HepG2 (cell line): ENCODE data around the gene TCERG1L. TPM values are rescaled to one million over a fixed set of nuclear protein-coding genes. Genes with fewer than 3 reads are reported as not detected.

Source experiments
- ATAC-seq: fragments of 200-7000 bp; cut with Tn5 transposase; 3 replicates; pipeline ENCODE4 v1.9.1; 2020; ENCODE audit warnings: mild to moderate bottlenecking, moderate library complexity
- BruUV-seq: library from RNA; stranded (reverse); fragments of 400-500 nt; replicated peaks from 2 replicates; lab custom pipeline; 2021; lab: Mats Ljungman, UMichigan
- CTCF ChIA-PET: fragments of 300-600 bp; formaldehyde crosslinking; extraction: SDS; loops from one replicate; lab custom pipeline; 2021; ENCODE audit warnings: low total read pairs, inconsistent platforms, low intra/inter-chr PET ratio; lab: Yijun Ruan, JAX
- POLR2A ChIA-PET: fragments of 350-600 bp; sonication (Branson Sonifier 250); formaldehyde crosslinking; loops from one replicate; lab custom pipeline; 2020; ENCODE audit warnings: antibody characterized with exemption, inconsistent platforms; lab: Yijun Ruan, JAX
- DNase-seq: peaks from one replicate; pipeline ENCODE4 v3.0.0-alpha.2; 2015; ENCODE audit warnings: low spot score
- FAIRE-seq: peaks from 3 replicates; lab custom pipeline; 2011; peaks lifted over from hg19 to GRCh38; lab: Jason Lieb, UNC
- H2AFZ ChIP-seq: one replicate; pipeline ENCODE4 v1.6.1; 2011; ENCODE audit warnings: low read length, inconsistent platforms
- H3K27ac ChIP-seq: fragments of 300-600 bp; 3 replicates; pipeline ENCODE4 v1.8.0; 2011; ENCODE audit warnings: mixed run types, mild to moderate bottlenecking, mixed read lengths, low read length, inconsistent platforms; ENCODE audit not compliant: insufficient read depth; ENCODE audit errors: extremely low read length
- H3K27me3 ChIP-seq, 2 experiments: fragments of 200-600 bp in 1 of 2; 2 replicates in 1 of 2; 3 replicates in 1 of 2; pipeline versions ENCODE4 v1.6.0 to v1.8.0; 2011; ENCODE audit warnings: low read length in 2 of 2, mild to moderate bottlenecking in 2 of 2, moderate library complexity in 2 of 2, inconsistent platforms in 1 of 2; ENCODE audit not compliant: insufficient read depth in 2 of 2, control insufficient read depth in 1 of 2
- H3K36me3 ChIP-seq, 2 experiments: fragments of 200-600 bp in 1 of 2; replicated peaks in 1 of 2; 2 replicates in 1 of 2; 3 replicates in 1 of 2; pipeline versions ENCODE4 v1.5.1 to v1.8.0; 2011; ENCODE audit warnings: low read length in 2 of 2, inconsistent platforms in 1 of 2; ENCODE audit not compliant: insufficient read depth in 2 of 2, control insufficient read depth in 1 of 2
- H3K4me1 ChIP-seq: 2 replicates; pipeline ENCODE4 v1.5.1; 2012; ENCODE audit warnings: low read length, inconsistent platforms; ENCODE audit not compliant: insufficient read depth
- H3K4me2 ChIP-seq: 2 replicates; pipeline ENCODE4 v1.6.0; 2011; ENCODE audit warnings: low read depth, low read length, inconsistent platforms
- H3K4me3 ChIP-seq, 3 experiments: fragments of 200-600 bp in 1 of 3; sonication (generic), shearing (Covaris generic) in 1 of 3; replicated peaks in 1 of 3; 2 replicates each; pipeline ENCODE4 v1.5.1; 2011 to 2016; ENCODE audit warnings: low read length in 3 of 3, inconsistent platforms in 2 of 3, low read depth in 2 of 3, mild to moderate bottlenecking in 2 of 3, control low read depth in 1 of 3, mixed read lengths in 1 of 3; ENCODE audit not compliant: insufficient read depth in 1 of 3
- H3K79me2 ChIP-seq: one replicate; pipeline ENCODE4 v1.6.1; 2011; ENCODE audit warnings: low read length, inconsistent platforms; ENCODE audit not compliant: insufficient read depth
- H3K9ac ChIP-seq: 2 replicates; pipeline ENCODE4 v1.6.0; 2011; ENCODE audit warnings: mild to moderate bottlenecking, low read depth, low read length, inconsistent platforms; ENCODE audit not compliant: insufficient read depth
- H3K9me3 ChIP-seq: 2 replicates; pipeline ENCODE4 v1.5.1; 2012; ENCODE audit warnings: mild to moderate bottlenecking, low read length
- H4K20me1 ChIP-seq: 2 replicates; pipeline ENCODE4 v1.6.0; 2011; ENCODE audit warnings: inconsistent platforms, mild to moderate bottlenecking, low read length, moderate library complexity; ENCODE audit not compliant: insufficient read depth
- ATRX ChIP-seq: sonication (generic); formaldehyde crosslinking; IDR thresholded peaks from 2 replicates; pipeline ENCODE4 v1.4.0; 2020; ENCODE audit warnings: missing genetic modification reagents, borderline replicate concordance
- CREM ChIP-seq, 2 experiments: sonication (generic) in 1 of 2; formaldehyde crosslinking in 1 of 2; IDR thresholded peaks; 2 replicates each; pipeline versions ENCODE4 v1.4.0 to v1.6.1; 2016 to 2020; ENCODE audit warnings: antibody characterized with exemption in 1 of 2, mild to moderate bottlenecking in 1 of 2, missing genetic modification reagents in 1 of 2
- E2F5 ChIP-seq: sonication (generic); formaldehyde crosslinking; conservative IDR thresholded peaks from 2 replicates; pipeline ENCODE4 v1.4.0; 2020; ENCODE audit warnings: missing genetic modification reagents
- FOXA3 ChIP-seq: IDR thresholded peaks from 2 replicates; pipeline ENCODE4 v1.6.1; 2016; ENCODE audit warnings: missing genetic modification reagents, missing compliant biosample characterization
- FOXO1 ChIP-seq: sonication (generic); formaldehyde crosslinking; IDR thresholded peaks from 2 replicates; pipeline ENCODE4 v1.4.0; 2020; ENCODE audit warnings: missing genetic modification reagents
- GMEB1 ChIP-seq: sonication (generic); formaldehyde crosslinking; IDR thresholded peaks from 2 replicates; pipeline ENCODE4 v1.5.1; 2020; ENCODE audit warnings: missing genetic modification reagents, mild to moderate bottlenecking, borderline replicate concordance
- HNF4G ChIP-seq, 2 experiments: sonication (generic) in 1 of 2; formaldehyde crosslinking in 1 of 2; IDR thresholded peaks; 2 replicates each; pipeline versions ENCODE4 v1.4.0 to v1.6.1; 2011 to 2020; ENCODE audit warnings: borderline replicate concordance in 2 of 2, low read depth in 2 of 2, mild to moderate bottlenecking in 2 of 2, low read length in 1 of 2, missing genetic modification reagents in 1 of 2, moderate library complexity in 1 of 2
- HNRNPL ChIP-seq: fragments of 200-400 bp; formaldehyde crosslinking; IDR thresholded peaks from 2 replicates; pipeline ENCODE4 v1.6.1; 2017; ENCODE audit warnings: mild to moderate bottlenecking, low read depth, low read length
- KLF13 ChIP-seq: sonication (generic); formaldehyde crosslinking; IDR thresholded peaks from 2 replicates; pipeline ENCODE4 v1.4.0; 2020; ENCODE audit warnings: mild to moderate bottlenecking, missing genetic modification reagents
- NCOR1 ChIP-seq: fragments of 200-600 bp; sonication (generic); IDR thresholded peaks from 2 replicates; pipeline ENCODE4 v1.7.0; 2017; ENCODE audit warnings: antibody characterized with exemption, low read length, borderline replicate concordance
- NPAS2 ChIP-seq: sonication (generic); formaldehyde crosslinking; IDR thresholded peaks from 2 replicates; pipeline ENCODE4 v1.8.0; 2022; ENCODE audit warnings: mild to moderate bottlenecking, missing genetic modification reagents, borderline replicate concordance
- NR2F6 ChIP-seq, 2 experiments: IDR thresholded peaks; 2 replicates each; pipeline ENCODE4 v1.6.1; 2016; ENCODE audit warnings: antibody characterized with exemption in 1 of 2, mild to moderate bottlenecking in 1 of 2
- PAF1 ChIP-seq: IDR thresholded peaks from 2 replicates; pipeline ENCODE4 v1.6.1; 2016; ENCODE audit warnings: missing genetic modification reagents, missing compliant biosample characterization
- PCBP1 ChIP-seq: fragments of 200-400 bp; formaldehyde crosslinking; IDR thresholded peaks from 2 replicates; pipeline ENCODE4 v1.6.1; 2017; ENCODE audit warnings: mild to moderate bottlenecking, low read depth, low read length, borderline replicate concordance
- SP4 ChIP-seq: sonication (generic); formaldehyde crosslinking; IDR thresholded peaks from 2 replicates; pipeline ENCODE4 v1.8.1; 2023; ENCODE audit warnings: mild to moderate bottlenecking, missing genetic modification reagents
- TFDP1 ChIP-seq: IDR thresholded peaks from 2 replicates; pipeline ENCODE4 v1.6.1; 2016; ENCODE audit warnings: missing compliant biosample characterization, missing genetic modification reagents, borderline replicate concordance
- THAP11 ChIP-seq: IDR thresholded peaks from 2 replicates; pipeline ENCODE4 v1.6.1; 2016; ENCODE audit warnings: missing biosample characterization, missing genetic modification reagents
- ZKSCAN5 ChIP-seq: sonication (generic); formaldehyde crosslinking; IDR thresholded peaks from 2 replicates; pipeline ENCODE4 v1.5.1; 2020; ENCODE audit warnings: mild to moderate bottlenecking, missing genetic modification reagents
- ZNF552 ChIP-seq: sonication (generic); formaldehyde crosslinking; IDR thresholded peaks from 2 replicates; pipeline ENCODE4 v1.9.0; 2022; ENCODE audit warnings: missing genetic modification reagents, mild to moderate bottlenecking, borderline replicate concordance
- WGBS: methylation state at CpG from one replicate; pipeline ENCODE4 v1.1.6; 2017; ENCODE audit warnings: low lambda C conversion rate; 5-methylcytosine and 5-hydroxymethylcytosine counted together
- in situ Hi-C: cut with HindIII; loops from 2 replicates; pipeline ENCODE4 v1.10.0; 2017; ENCODE audit warnings: low pct_unique_long_range_greater_than_20kb; ENCODE audit not compliant: extremely low pct_ligation_motif_present
- intact Hi-C: fragments of 100-400 bp; cut with micrococcal nuclease; formaldehyde crosslinking; loops from one replicate; pipeline ENCODE4 v1.10.0; 2022; ENCODE audit not compliant: unreplicated experiment
- polyA plus RNA-seq, 8 experiments: library from polyadenylated mRNA; depleted of rRNA in 3 of 8; stranded (reverse) in 7 of 8; unstranded in 1 of 8; fragments of >200 nt; fragmentation: Illumina TruSeq in 4 of 8; extraction: Trizol in 4 of 8; gene quantifications; 2 replicates each; pipeline versions ENCODE4 v1.2.1 to v1.2.3, GENCODE V29; 2011 to 2016; ENCODE audit warnings: low read depth in 4 of 8, missing spikeins in 1 of 8, mixed read lengths in 1 of 8; ENCODE audit not compliant: insufficient read depth in 1 of 8
- total RNA-seq, 5 experiments: library from RNA; depleted of rRNA; stranded (reverse); fragments of >200 nt; fragmentation: Illumina TruSeq; extraction: Trizol; gene quantifications; 2 replicates each; pipeline ENCODE4 v1.2.3, GENCODE V29; 2016; ENCODE audit warnings: low read depth in 1 of 5

TCERG1L gene
- total and polyA plus RNA-seq, 2 of the 13 experiments (the other 11 are each of a cell fraction or from before 2014, with no cell fraction given): not detected

DNA sequence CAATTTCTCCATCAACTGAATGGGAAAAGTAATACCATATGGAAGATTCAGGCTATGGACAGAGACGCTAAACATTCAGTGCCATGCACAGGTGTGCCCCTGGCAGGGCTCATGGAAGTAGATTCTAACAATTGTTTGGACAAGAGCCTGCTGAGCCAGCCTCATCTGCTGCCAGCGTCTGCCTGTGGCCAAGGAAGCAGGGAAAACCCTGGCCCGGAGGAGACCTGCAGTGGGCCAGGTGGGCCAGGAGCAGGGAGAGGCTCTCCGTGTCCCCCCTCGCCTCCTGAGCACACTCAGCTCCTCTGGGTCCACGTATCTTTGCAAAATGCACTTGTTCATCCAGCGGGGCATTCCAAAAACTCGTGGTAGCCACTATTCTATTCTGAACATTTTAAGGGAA, 130.1 kb downstream of the TCERG1L start (continued):
- TF ChIP-seq HNF4G (IDR thresholded peaks at IDR 0.05; ENCODE audit: borderline replicate concordance, low read depth, low read length) (no peak), HNF4G (CRISPR knock-in tag; IDR thresholded peaks at IDR 0.05; ENCODE audit: borderline replicate concordance, low read depth) (no peak), FOXA3 (CRISPR knock-in tag) (no peak), HNRNPL (no peak), GMEB1 (CRISPR knock-in tag) (no peak)

DNA sequence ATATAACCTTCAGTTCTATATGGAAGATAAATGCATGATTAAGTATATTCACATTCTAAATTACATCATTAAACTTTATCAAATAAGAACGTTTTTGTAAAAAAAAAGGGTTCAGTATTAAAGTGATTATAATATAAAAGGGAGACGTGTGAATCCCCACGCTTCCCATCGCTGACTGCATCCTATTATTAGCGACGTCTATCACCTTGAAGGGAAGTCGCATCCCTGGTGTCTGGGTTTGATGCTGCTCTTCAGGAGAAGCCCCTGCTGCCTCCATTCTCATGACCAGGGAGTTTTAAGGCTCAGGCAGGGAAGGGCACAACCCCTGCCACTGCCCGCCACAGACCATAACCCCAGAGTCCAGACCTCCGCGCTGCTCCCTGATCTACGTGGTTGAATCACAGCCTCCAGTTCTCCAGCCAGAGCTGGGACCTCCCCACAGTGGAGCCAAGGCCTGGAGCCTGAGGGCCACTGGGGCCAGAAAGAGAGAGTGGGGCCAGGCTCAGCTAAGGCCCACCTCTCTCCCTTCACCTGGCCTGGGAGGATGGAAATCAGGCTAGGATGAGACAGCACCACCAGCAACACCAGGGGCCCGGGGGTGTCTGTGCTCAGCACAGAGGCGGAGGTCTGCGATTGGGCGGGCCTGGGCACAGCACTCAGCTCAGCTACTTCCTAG, 130.6 kb downstream of the TCERG1L start:
- in situ Hi-C loops: no loop called here
- Histone ChIP-seq H2AFZ (no peak overlapping the region), H3K4me3 (no peak overlapping the region), H3K27ac (no peak overlapping the region), H3K36me3 (no peaks in the 10 kb centered on the region), H3K9ac (no peak overlapping the region), H3K79me2 (no peaks in the 10 kb centered on the region), H4K20me1 (no peaks in the 10 kb centered on the region), H3K4me1 (no peaks in the 10 kb centered on the region), H3K4me2 (no peak overlapping the region), H3K9me3 (peaks cover 13% of the 10 kb centered on the region), H3K27me3 (peaks cover 2 to 16% of the 10 kb centered on the region in 2 experiments; a peak in 2 of 5 replicates)
- ATAC-seq: no peak
- intact Hi-C loops: no loop called here
- BruUV-seq: no TSS peak
- TF ChIP-seq NPAS2 (CRISPR knock-in tag) (no peak), ATRX (no peak), ZNF552 (CRISPR knock-in tag) (no peak), PAF1 (no peak), SP4 (CRISPR knock-in tag) (no peak), PCBP1 (no peak), E2F5 (CRISPR knock-in tag) (no peak), FOXO1 (CRISPR knock-in tag) (no peak), THAP11 (no peak), KLF13 (no peak), TFDP1 (CRISPR knock-in tag) (no peak), ZKSCAN5 (CRISPR knock-in tag) (no peak), NCOR1 (no peak), CREM (IDR thresholded peaks at IDR 0.05) (no peak), CREM (CRISPR knock-in tag; IDR thresholded peaks at IDR 0.05) (no peak), NR2F6 (IDR thresholded peaks at IDR 0.05) (no peak), NR2F6 (CRISPR knock-in tag; IDR thresholded peaks at IDR 0.05) (no peak)
- FAIRE-seq: no peak
- CTCF ChIA-PET: no interaction called here
- POLR2A ChIA-PET: no interaction called here
- no peak for DNase-seq
- 27% methylated on average over 10 of the region's 15 CpGs for WGBS
